Stimulated activated CD8-positive, alpha-beta memory T cell treated with anti-CD3 and anti-CD28 coated beads, Interleukin-15, amount 100 ng/mL, for 4 hours (primary cell): ENCODE data around the gene EIF3F.

Experiments used
- DNase-seq, 2 donors: peaks; one replicate each; pipeline ENCODE4 v3.0.0-alpha.2; 2020; ENCODE audit warnings: low read depth in 2 of 2

Gene EIF3F

DNA sequence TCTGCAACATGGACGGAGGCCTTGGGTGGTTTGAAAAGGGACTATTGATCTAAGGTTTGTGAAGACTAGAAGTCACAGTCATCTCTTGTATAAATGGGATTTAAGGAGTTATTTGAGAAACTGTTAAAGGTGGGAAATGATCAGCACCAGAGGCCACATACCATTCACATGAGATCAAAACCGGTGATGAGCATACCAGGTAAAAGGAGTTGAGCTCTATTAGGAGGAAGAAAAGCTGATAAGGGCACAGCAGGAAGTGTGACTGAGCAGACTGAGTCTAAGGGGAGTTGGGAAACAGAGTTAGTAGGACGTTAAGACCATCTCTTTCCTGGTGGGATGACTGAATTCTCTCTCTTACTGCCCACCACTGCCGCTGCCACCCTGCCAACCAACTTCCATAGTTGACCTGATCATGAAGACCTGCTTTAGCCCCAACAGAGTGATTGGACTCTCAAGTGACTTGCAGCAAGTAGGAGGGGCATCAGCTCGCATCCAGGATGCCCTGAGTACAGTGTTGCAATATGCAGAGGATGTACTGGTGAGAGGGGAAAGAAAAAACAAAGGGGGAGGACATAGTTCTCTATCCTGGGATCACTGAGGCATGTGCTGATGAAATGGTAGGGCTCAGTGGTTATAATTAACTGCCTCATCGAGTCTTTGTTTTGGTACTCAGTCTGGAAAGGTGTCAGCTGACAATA lies 7.6 kb downstream of the EIF3F start:
- DNase-seq, result no peak

DNA sequence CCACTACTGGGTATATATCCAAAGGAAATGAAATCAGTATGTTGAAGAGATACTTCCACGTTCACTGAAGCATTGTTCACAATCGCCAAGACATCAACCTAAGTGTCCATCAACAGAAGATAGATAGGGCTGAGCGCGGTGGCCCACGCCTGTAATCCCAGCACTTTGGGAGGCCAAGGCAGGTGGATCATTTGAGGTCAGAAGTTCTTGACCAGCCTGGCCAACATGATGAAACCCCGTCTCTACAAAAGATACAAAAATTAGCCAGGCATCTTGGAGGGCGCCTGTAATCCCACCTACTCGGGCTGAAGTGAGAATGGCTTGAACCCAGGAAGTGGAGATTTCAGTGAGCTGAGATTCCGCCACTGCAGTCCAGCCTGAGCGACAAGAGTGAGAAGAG lies 12.7 kb downstream of the EIF3F start:
- DNase-seq, result no peak

DNA sequence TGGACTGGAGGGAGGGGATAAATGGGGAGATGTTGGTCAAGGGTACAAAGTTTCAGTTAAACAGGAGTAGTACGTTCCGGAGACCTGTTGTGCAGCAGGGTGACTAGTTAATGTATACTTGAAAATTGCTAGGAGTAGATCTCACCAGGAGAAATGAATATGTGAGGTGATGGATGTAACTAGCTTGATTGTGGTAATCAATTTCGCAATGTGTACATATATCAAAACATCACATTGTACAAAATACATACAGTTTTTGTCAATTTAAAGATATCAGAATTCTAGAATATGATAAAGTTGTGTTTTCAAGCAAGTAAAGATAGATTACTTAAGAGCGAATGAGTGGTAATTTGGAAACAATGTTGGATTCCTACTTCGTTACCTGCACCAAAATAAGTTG lies 13.3 kb downstream of the EIF3F start:
- DNase-seq, result no peak

DNA sequence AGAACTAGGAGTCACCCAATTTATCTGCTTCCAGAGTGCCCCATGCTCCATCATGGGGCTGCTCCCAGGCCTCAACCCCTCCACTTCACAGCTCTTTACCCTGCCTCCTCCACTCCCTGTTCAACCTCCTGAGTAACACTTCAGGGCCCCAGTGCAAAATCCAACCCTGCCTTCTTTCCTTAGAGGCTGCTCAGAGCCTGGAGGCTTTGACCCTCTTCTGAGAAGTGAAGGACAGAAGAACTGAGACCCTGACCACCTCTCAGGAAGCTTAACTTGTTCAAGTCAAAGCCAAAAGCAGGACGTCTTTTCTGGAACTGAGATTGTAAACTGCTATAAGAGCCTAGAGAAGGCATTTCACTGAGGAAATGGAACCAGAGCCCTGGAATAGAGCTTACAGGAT lies 15.5 kb downstream of the EIF3F start:
- DNase-seq, result no peak

DNA sequence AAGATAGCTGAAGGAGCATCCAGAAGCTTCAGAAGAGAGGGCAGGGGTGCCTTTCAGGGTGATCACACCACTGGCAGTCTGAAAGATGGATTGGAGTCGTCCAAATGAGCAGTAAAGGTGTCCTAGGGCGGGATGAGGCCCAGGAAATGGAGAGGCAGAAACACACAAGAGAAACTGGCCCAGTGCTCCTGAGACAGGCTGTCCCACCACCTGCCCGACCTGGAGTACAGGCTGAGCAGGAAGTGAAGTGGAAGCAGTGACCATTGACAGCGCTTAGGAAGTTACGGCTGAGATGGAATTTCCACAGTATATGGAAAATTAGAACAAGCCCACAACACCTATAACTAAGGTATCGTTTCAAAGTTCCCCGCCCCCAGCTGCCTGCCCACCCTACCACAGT lies 16.1 kb downstream of the EIF3F start:
- DNase-seq, result no peak

DNA sequence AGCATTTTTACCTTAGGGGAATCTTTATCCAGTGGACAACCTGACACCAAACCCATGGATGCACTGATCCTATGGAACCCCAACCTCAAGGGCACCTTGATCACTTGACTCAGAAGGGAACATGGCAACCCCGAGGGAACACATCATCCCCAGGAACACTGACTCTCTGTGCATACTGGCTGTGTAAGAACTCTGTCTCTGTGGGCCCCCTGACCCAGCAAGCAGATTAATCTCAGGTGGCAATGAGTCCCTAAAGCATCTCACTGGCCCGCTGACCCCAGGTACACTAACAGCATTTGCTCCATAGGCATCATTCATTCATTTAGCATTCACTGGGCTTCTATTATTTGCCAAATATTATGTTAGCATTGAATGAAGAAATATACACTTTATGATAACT lies 16.9 kb downstream of the EIF3F start:
- DNase-seq, result no peak

DNA sequence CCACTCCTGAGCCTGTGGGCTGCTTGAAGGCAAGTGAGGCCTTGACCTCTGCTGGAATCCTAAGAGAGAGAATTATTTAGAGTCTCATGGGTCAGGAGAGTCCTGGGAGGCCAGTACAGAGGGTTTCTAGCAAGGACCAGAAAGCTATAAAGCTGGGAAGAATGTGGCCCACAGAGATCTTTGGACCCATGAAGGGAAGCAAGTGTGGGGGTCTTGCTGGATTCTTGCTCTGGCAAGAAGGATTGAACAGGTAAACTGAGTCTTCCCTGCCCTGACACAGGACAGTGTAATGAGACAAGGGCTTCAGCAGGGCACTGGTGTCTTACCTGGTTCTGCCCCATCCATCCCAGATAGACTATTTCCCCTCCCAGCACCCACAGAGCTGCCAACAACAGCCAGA lies 18.4 kb downstream of the EIF3F start:
- no peak for DNase-seq

DNA sequence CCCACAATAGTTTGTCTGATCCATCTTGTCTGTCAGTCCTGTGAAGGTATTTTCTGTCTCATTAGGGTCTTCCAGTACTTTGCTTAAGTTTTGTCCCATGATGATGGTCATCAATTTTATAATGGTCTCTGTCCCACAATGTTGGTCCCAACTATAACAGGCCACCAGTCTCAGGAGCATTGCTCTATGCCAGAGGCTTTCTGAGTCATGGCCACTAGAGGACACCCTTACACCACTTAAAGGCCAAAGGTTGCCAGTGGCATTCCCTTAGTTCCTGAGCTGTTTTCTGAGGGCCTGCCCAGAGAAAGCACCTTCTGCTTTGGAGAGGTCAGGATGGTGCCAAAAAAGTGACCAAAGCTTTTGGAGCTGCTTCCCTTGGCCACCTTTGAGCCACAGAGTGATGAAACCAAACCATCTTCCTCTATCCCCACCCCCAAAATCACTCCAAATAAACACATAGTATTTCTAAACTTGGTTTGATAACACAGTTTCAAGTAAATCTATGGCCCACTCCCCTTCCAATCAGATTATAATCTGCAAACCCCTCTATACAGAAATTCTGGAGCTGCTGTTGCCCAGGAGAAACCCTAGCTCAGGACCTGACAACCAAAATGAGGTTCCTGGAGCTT lies 19.3 kb downstream of the EIF3F start:
- no peak for DNase-seq

DNA sequence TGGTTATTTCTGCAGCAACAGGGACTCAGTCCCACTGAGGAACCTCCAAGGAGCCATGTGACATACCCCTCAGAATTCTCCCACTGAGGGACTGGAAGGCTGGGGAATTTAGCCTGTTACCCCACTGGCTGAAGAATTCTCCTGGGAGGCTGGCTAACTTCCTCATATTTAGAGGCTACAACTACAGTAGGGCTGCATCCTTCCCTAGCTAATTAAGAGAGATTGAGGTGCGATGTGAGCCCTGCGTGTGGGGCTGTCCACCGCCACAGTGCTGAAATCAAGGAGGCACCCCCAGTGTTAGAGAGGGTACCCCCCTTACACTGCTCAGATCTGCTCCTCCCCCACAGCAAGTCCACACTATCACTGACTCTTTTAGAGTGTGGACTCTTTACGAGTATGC lies 21.1 kb downstream of the EIF3F start:
- no peak for DNase-seq

DNA sequence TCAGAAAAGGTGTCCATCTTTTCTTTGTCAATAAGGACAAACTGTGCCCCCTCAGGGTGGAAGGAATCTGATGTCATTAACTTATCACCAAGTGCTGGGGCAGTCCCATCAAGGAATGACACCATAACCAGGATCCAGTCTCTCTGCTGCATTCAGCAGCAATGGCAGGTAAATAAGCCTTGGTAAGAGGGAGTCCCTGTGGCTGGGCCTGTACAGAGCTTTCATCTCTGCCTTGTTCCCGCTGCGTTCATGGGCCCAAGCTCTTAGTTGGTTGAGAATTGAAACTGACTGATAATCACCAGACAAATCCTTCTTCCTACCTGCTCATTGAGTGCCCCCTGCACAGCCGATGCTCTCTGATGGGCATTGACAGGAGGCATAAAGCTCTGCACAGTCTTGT lies 22.7 kb downstream of the EIF3F start:
- DNase-seq, result no peak

DNA sequence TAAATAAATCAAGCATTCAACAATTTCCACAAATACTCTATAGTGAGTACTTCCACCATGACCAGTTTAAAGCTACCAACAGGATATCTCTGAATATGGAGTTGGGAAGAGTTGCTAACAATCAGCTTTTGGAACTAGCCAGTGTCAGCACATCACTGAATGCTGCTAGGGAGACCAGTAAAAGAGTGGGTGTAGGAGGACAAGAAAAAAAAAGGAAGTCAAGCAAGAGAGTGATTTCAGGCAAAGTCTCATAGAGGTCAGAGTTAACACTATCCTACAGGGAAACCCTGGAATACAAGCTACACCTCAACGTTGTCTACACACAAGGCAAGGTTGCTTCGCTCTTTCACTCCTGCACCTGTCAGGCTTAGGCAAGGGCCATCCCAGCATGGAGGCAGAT lies 24.2 kb downstream of the EIF3F start:
- DNase-seq, result no peak

DNA sequence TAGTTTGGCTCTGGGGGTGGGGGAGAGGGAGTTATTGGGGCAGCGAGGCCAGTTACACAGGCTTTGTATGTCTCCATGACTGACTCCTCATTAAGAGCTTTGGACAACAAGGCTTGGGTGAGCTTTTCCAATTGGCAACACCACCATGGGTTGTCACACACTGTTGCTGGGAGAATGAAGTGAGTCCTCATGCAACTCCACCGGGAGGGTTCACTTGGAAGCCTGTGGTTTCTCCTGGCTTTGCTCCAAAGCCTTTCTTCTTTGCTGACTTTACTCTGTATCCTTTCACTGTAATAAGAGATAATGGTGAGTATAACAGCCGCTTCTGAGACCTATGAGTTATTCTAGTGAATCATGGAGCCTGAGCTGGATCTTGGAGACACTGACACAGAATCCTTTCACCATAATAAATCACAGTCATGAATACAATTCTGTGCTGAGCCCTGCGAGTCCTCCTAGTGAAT lies 24.9 kb downstream of the EIF3F start:
- DNase-seq, result no peak

DNA sequence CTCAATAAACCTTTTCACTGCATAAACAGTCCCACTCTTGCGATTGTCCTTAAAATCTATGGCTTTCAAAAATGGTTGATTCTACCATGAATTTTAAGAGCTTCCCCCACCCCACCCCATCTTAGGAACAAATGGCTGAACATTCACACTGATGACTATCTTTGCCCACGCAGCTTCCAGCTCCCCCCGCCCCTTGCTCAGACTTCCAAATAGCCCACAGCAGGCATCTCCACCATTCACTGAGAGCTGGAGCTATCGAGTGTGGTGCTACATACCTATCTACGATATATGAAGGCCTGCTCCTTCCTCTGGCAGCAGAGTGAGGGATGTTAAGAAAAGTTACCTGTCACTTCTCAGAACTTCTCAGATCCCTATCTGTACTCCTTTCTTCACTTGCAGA lies 26.7 kb downstream of the EIF3F start:
- no peak for DNase-seq

DNA sequence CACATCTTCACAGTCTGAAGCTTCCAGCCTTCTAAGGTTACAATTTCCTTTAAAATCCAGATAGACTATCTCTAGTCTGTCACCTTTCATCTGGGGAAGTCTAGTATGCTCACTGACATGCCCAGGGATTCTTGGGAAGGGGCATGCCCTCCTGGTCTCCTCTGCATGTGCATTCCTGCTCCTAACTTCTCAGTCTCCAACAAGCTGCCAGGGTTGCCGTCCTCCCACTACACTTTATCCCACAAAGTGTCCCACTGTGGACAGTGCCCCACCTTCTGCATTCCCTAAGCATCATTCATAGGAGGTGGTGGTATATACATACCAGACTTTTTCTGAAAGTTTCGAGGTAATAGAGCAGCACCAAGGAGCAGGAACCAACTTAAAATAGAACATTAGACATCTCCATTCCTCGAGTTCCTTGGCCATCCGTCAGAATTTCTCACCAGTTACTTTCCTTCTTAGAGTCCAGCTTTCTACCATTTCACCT lies 28.7 kb downstream of the EIF3F start:
- no peak for DNase-seq

DNA sequence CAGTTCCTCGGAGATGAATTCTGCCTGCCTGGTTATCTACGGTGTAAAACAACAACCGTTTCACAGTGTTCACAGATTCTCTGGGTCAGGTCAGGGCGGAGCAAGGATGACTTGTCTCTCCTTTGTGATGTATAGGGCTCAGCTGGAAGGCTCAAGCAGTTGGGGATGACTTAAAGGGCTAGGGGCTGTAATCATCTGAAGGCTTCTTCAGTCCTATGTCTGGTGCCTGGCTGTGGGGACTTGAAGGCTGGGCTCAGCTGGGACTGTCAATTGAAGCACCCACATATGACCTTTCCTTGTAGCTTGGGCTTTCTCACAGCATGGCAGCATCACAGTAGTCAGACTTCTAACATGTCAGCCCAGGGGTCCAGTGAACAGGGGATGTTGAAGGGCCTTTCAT lies 29.3 kb downstream of the EIF3F start:
- no peak for DNase-seq

DNA sequence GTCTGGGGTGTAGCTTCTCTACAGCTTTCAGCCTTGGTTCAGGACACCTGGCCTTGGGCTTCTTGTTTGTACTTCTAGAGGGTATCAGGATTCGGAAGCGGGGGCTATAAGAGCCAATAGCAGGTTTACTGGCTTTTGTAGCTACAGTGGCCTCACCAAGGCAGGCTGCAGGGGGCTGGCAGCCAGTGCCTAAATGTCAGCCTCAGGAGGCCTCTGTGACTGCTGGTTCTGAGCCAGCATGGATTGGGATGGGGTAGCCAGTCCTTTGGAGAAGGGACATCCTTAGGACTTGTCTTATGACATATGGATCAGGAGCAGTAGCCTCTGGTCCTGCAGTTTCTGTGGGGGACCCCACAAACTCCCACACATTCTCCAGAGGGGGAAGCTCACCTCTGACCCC lies 29.9 kb downstream of the EIF3F start:
- no peak for DNase-seq

DNA sequence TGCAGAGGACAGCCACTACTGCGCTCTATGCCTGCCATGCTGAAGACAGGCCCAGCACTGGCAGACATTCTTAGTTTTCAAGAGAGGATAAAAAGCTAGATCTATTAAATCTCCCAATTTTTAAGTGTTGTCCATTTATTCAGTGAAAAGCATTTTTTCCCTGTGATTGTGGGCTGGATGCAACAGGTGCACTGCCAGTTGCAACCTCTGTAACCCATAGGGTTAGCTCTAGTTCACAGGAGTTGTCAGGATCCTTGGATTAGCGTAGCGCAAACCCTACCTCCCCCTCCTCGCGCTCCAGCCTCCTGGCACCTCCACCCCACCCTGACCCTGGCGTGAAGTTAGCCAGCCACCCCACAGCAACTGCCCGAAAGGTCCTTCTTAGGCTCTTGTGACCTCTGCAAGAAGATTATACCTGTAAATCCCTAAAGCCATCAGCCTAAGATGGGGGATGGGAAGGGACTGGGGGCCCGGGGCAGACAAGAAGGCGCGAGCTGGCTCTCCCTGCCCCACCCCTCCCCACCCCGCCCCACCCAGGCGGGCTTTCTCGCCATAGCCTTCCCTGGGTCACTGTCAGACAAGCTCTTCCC lies 30.9 kb downstream of the EIF3F start:
- no peak for DNase-seq

DNA sequence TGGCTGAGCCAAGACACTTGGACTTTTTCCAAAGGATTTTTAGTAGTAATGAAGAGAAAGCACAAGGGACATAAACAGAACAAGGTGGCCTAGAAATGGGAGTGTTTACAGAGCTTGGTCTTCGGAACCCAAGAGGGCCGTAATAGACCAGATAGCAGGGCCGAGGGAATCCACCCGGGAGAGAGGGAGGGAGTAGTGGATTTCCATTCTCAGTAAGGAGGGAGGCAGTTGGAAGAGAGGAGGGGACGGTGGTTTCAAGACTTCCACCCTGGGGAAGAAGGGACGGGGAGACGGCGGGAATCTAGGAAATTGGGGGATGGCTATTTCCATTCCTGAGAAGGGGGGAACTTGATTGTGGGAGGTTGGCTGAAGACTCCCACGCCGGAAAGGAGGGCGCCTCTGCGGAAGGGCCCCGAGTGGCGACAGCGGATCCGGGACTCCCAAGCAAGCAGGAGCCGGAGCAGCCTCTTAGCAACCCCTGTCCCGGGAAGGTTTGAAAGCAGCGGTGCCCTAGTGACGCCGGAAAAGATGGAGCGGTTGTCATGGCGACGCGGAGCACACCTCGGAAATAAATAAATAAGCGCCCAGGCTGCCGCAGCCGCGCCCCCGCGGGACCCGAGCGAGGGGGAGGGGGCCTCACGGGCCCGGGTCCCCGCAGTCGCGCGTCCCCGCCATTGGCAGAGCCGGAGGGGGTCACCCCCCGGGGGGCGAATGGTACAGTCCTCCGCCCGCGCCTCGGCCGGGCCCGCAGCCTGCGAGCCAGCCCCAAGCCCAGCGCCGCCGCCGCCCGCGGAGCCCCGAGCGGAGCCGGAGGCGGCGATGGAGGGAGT lies 31.6 kb downstream of the EIF3F start:
- peak; percentile 19 to 40 for DNase-seq

DNA sequence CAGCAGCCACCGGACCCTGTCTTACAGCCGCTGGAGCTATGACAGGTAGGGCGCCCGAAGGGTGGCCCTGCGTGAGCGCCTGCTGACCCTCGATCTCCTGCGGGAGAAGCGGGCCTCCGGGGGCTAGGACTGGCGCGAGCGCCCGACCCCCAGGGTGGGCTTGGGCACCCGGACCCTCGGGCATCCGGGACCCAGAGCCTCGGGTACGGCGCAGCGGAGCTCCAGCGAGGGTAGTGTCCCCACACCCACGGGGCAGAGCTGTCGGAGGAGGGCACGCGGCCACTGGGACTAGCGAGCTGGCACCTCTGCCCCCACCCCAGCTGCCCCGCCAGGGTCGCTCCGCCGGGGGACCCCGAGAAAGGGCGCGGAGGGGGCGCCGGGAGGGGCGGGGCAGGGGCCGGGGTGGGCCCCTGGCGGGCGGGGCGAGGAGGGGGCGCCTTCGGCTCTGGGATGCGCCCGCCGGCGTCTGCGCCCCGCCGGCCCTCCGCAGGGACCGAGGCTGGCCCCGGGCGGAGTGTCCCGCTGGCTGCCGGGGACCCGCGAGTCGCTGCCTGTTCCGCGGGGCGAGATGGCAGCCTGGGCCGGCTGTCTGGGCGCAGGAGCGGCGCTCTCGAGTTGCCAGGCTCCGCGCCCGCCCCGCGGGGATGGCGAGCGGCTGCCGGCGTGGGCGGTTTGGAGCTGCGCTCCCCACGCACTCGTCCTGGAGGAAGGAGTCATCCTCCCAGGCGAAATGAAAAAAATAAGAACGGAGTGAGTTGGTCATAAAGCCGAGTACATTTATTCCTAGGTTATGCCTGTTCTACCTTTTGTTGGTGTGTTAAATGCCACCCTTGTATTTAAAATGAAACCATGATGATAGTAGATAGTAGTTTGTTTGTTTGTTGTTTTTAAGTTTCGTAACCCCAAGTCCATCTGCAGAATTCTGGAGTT lies 32.4 kb downstream of the EIF3F start:
- DNase-seq, result peak; percentile 14

DNA sequence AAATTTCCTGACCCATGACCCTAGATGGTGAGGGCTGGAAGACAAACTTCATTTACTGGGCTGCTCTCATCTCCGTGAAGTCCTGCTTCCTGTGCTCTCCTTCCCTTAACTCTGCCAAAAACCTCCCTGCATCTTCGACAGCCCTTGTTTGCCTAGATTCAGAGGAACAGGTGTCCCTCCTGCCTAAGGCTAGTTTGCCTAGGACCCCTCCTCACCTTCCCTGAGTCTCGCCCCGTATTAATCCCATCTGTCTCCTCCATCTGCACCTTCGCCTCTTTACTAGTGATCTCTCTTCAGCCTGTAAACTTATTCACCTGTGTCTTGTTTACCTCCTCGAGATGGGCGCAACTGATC lies 33.1 kb downstream of the EIF3F start:
- no peak for DNase-seq

DNA sequence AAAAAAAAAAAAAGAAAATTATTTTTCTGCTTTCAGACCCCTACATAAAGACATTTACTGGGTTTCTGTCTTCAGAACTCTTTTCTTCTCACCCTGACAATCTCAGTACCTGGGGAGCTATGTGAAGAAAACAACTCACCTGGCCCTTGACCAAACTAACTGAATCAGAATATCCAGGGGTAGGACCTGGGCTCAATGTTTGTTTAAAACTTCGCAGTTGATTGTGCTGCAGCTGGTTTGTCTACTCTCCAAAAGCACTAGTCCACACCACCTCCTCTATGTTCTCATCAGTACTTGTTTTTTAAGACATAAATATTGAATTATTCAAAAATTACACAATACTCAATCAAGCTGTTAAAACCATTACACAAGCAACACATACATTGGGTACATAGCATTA lies 34.8 kb downstream of the EIF3F start:
- DNase-seq, result no peak
